Measurements from ENCODE around the gene NAALADL2. TPM values are rescaled to one million over a fixed set of nuclear protein-coding genes. Genes with fewer than 3 reads are reported as not detected.

The NAALADL2 gene
- total and polyA plus RNA-seq, 2 of the 8 experiments (the other 6 are each of a cell fraction or from before 2014, with no cell fraction given), result 0.12 to 0.22 TPM

DNA sequence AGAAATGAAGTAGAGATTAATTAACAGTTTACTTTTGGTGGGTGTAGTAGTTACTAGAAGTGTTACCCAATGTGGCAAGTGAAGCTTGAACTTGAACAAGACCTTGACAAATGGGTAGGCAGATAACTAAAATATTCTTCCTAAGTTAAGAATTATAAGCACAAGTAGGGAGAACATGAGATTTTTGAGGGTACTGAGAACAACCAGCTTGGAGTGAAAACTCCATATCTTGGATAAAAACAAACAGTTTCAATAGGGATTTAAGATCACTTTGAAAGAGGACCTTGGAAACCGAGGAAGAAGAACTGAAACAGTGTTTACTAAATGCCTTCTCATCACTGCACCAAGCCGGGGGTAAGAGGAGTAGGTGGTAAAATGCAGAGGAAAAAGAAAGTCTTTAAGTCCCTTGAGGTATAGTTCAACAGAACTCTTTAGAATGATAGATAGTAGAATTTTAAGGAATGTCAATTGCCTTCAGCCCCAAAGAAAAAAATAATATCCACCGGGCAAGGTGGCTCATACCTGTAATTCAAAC, 496.7 kb downstream of the NAALADL2 start:
- Histone ChIP-seq H3K23me2 (ENCODE audit: low read depth, low read length) (no peaks in the 10 kb centered on the region), H3K23ac (ENCODE audit: insufficient read length) (no peak overlapping the region), H3K36me3 (ENCODE audit: control insufficient read depth in 2 of 4, insufficient read depth in 4 of 4, low read length in 3 of 4) (no peaks in the 10 kb centered on the region), H3K4me1 (replicated peaks in 1 of 4; ENCODE audit: control insufficient read depth in 3 of 4, insufficient read depth in 4 of 4, low read length in 3 of 4) (no peaks in the 10 kb centered on the region), H3K4me2 (ENCODE audit: insufficient read depth in 1 of 2, low read depth in 2 of 2, low read length in 2 of 2) (no peak overlapping the region), H3K9me3 (ENCODE audit: insufficient read depth in 2 of 2, low read depth in 1 of 2, low read length in 1 of 2) (no peaks in the 10 kb centered on the region), H2BK5ac (ENCODE audit: low read depth, low read length) (no peak overlapping the region), H3K79me2 (ENCODE audit: control insufficient read depth in 1 of 2, insufficient read depth in 2 of 2, low read length in 2 of 2) (no peaks in the 10 kb centered on the region), H3K18ac (ENCODE audit: extremely low read depth, low read length) (no peak overlapping the region), H4K5ac (ENCODE audit: insufficient read length, low read depth, low read length) (no peak overlapping the region), H3K14ac (ENCODE audit: insufficient read length) (no peak overlapping the region), H4K8ac (ENCODE audit: extremely low read depth, insufficient read depth, low read length) (no peak overlapping the region), H3K4me3 (ENCODE audit: extremely low read depth in 1 of 4, insufficient read depth in 2 of 4, low read depth in 3 of 4, low read length in 4 of 4) (no peak overlapping the region), H3K56ac (replicated peaks; ENCODE audit: insufficient read length, low read depth, low read length) (no peak overlapping the region), H3K27ac (ENCODE audit: low read depth, low read length) (no peak overlapping the region), H2BK12ac (ENCODE audit: low read depth, low read length) (no peak overlapping the region), H2AFZ (ENCODE audit: low read length) (no peak overlapping the region), H3K4ac (replicated peaks; ENCODE audit: insufficient read length, low read depth, low read length) (no peak overlapping the region), H2AK5ac (ENCODE audit: low read depth, low read length) (no peak overlapping the region), H2BK20ac (ENCODE audit: low read length) (no peak overlapping the region), H2BK15ac (ENCODE audit: low read length) (no peak overlapping the region), H3K79me1 (ENCODE audit: low read depth, low read length) (no peaks in the 10 kb centered on the region), H4K20me1 (replicated peaks in 1 of 2; ENCODE audit: control insufficient read depth in 1 of 2, insufficient read depth in 2 of 2, low read length in 2 of 2) (no peaks in the 10 kb centered on the region), H3K27me3 (replicated peaks in 1 of 4; ENCODE audit: control insufficient read depth in 3 of 4, extremely low read depth in 1 of 4, insufficient read depth in 3 of 4, low read length in 3 of 4) (no peaks in the 10 kb centered on the region), H2BK120ac (replicated peaks; ENCODE audit: low read depth, low read length) (no peak overlapping the region), H4K91ac (replicated peaks; ENCODE audit: insufficient read length, low read length) (no peak overlapping the region), H3K9ac (replicated peaks in 1 of 4; ENCODE audit: extremely low read depth in 1 of 4, low read depth in 3 of 4, low read length in 3 of 4) (no peak overlapping the region)
- DNase-seq (ENCODE audit: low read depth in 1 of 2, low spot score in 2 of 2), result no peak
- no peak for FAIRE-seq
- WGBS, 2 experiments (ENCODE audit: extremely low coverage in 1 of 2, insufficient coverage in 1 of 2, insufficient read length in 1 of 2, insufficient replicate concordance in 2 of 2, low coverage in 1 of 2, low lambda C conversion rate in 2 of 2, missing lambda C conversion rate in 1 of 2), result 96% methylated on average over 3 of the region's 3 CpGs; no CpG with 5 or more reads in 1 of the 2 experiments
- CTCF ChIA-PET (ENCODE audit: partially characterized antibody), result no interaction called here
- POLR2A ChIA-PET (ENCODE audit: partially characterized antibody), result no interaction called here
- TF ChIP-seq HDAC6 (IDR thresholded peaks at IDR 0.05; ENCODE audit: low read depth, low read length) (no peak), CHD2 (IDR thresholded peaks at IDR 0.05; ENCODE audit: low read length) (no peak), EZH2 (IDR thresholded peaks at IDR 0.05; ENCODE audit: low read depth, low read length, severe bottlenecking) (no peak), PHF8 (conservative IDR thresholded peaks at IDR 0.05; ENCODE audit: low read depth, low read length) (no peak), POLR2A (IDR thresholded peaks at IDR 0.05; ENCODE audit: control extremely low read depth in 1 of 2, low read depth in 2 of 2, low read length in 2 of 2) (no peak), CBX5 (IDR thresholded peaks at IDR 0.05; ENCODE audit: low read depth, low read length) (no peak), TEAD4 (IDR thresholded peaks at IDR 0.05; ENCODE audit: low read depth, low read length) (no peak), JUN (IDR thresholded peaks at IDR 0.05; ENCODE audit: low read depth, low read length) (no peak), ASH2L (IDR thresholded peaks at IDR 0.05; ENCODE audit: low read length) (no peak), EGR1 (IDR thresholded peaks at IDR 0.05; ENCODE audit: borderline replicate concordance, low read depth, low read length) (no peak), SIN3A (conservative IDR thresholded peaks at IDR 0.05 in 1 of 2, IDR thresholded peaks at IDR 0.05 in 1 of 2; ENCODE audit: low read depth in 1 of 2, low read length in 2 of 2) (no peak)
- TF ChIP-seq, protein P1, sequence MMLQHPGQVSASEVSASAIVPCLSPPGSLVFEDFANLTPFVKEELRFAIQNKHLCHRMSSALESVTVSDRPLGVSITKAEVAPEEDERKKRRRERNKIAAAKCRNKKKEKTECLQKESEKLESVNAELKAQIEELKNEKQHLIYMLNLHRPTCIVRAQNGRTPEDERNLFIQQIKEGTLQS (IDR thresholded peaks at IDR 0.05; ENCODE audit: insufficient read depth, low read depth, low read length), result no peak
- TF ChIP-seq, protein P2, sequence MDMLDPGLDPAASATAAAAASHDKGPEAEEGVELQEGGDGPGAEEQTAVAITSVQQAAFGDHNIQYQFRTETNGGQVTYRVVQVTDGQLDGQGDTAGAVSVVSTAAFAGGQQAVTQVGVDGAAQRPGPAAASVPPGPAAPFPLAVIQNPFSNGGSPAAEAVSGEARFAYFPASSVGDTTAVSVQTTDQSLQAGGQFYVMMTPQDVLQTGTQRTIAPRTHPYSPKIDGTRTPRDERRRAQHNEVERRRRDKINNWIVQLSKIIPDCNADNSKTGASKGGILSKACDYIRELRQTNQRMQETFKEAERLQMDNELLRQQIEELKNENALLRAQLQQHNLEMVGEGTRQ (IDR thresholded peaks at IDR 0.05; ENCODE audit: low read length), result no peak
